Coronary artery (tissue), 2 donors: ENCODE results near the gene TMEM81.

Experiments used
- DNase-seq: peaks from one replicate; pipeline ENCODE4 v3.0.0-alpha.2; 2017; ENCODE audit warnings: low spot score
- H3K27ac ChIP-seq, 2 donors: fragments of 200-600 bp; sonication (generic); one replicate each; pipeline ENCODE4 v1.5.1; 2016 to 2019
- H3K4me3 ChIP-seq: fragments of 200-600 bp; sonication (generic); 2 replicates; pipeline ENCODE4 v1.5.1; 2016; ENCODE audit warnings: mild to moderate bottlenecking, moderate library complexity
- TF ChIP-seq, protein P1 (sequence below): fragments of 200-600 bp; sonication (generic); IDR thresholded peaks from one replicate; pipeline ENCODE4 v1.5.1; 2019; ENCODE audit warnings: antibody characterized with exemption

TMEM81 gene

DNA sequence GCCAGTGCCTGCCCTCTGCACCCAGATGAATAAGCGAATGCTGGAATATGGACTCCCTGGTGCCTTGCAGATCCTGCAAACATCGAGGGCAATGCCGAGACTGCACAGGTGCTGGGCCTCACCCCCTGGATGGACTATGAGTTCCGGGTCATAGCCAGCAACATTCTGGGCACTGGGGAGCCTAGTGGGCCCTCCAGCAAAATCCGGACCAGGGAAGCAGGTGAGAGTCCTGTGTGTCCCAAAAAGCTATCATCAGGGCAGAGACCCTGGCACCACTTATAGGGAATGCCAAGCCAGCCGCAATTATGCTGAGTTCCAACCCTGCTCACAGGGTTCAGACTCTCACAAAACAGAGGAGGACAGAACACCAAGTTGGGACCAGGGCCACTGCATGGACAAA, 17.2 kb downstream of the TMEM81 start:
- peak; percentile 53 for DNase-seq
- Histone ChIP-seq H3K27ac (no peak overlapping the region), H3K4me3 (no peak overlapping the region)
- TF ChIP-seq, protein P1, sequence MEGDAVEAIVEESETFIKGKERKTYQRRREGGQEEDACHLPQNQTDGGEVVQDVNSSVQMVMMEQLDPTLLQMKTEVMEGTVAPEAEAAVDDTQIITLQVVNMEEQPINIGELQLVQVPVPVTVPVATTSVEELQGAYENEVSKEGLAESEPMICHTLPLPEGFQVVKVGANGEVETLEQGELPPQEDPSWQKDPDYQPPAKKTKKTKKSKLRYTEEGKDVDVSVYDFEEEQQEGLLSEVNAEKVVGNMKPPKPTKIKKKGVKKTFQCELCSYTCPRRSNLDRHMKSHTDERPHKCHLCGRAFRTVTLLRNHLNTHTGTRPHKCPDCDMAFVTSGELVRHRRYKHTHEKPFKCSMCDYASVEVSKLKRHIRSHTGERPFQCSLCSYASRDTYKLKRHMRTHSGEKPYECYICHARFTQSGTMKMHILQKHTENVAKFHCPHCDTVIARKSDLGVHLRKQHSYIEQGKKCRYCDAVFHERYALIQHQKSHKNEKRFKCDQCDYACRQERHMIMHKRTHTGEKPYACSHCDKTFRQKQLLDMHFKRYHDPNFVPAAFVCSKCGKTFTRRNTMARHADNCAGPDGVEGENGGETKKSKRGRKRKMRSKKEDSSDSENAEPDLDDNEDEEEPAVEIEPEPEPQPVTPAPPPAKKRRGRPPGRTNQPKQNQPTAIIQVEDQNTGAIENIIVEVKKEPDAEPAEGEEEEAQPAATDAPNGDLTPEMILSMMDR = no peak

DNA sequence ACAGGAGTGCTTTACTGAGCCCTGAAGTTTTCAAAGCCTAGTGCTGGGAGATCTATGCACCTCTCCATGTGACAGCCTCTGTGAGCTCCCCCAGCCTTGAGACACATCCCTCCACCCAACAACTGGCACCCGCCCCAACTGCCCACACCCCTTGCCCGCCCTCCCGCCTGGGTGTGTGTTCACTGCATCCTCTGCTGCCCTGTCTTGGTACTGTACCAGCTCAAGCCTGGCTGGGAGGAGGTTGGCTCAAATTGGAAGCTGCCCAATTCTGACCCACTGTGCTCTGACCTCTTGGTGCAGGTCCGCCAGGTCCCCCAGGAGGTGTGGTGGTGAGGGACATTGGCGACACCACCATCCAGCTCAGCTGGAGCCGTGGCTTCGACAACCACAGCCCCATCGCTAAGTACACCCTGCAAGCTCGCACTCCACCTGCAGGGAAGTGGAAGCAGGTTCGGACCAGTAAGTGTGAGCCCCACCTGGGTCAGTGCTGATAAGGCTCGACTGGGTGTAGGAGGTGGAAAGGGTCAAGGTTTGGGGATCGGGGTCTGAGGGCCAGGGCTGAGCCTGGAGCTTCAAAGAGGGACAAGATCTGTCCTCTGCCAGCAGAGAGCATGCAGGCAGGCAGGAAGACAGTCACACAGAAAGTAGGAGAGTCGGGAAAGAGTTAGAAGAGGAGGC, 18.0 kb downstream of the TMEM81 start:
- H3K4me3 ChIP-seq = no peak overlapping the region

DNA sequence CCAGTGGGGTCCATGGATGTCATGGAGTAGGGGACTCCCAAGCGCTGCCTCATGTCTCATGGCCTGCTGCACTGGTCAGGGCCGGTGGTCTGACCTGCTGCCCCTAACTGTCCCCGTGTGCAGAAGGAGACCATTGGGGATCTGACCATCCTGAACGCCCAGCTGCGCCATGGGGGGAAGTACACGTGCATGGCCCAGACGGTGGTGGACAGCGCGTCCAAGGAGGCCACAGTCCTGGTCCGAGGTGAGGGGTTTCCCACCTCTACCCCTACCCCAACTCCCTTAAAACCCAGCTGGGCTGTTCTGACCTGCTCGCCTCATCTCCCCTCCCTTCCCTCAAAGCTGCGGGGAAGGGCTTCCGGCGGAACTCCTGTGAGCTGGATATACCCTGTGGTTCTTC, 18.6 kb downstream of the TMEM81 start:
- no peak overlapping the region for H3K4me3 ChIP-seq
- no peak overlapping the region for H3K27ac ChIP-seq
- TF ChIP-seq, protein P1 = no peak
- peak; percentile 64 for DNase-seq

More for the DNA sequence above, 18.0 kb downstream of the TMEM81 start:
- DNase-seq = peak; percentile 61
- TF ChIP-seq, protein P1 = no peak
- no peak overlapping the region for H3K27ac ChIP-seq

DNA sequence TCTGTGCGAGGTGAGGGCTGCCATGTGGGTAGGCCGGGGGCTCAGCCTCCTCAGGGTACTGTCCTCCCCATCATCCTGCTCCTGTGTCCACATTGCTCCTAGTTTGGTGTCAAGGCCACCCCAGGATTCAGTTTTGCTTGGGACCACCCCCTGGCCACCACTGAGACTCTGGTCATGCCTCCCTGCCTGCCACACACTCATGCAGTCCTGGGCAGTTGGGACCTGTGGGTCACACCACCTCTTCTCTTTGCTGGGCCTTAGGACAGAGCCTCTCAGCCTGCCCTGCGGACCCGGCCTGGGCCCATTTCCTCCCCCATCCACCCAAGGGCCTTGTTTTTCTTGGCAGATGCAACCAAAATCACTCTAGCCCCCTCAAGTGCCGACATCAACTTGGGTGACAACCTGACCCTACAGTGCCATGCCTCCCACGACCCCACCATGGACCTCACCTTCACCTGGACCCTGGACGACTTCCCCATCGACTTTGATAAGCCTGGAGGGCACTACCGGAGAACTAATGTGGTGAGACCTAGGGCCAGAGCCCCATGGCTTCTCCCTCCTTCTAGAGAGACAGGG, 19.4 kb downstream of the TMEM81 start:
- Histone ChIP-seq H3K4me3 (no peak overlapping the region), H3K27ac (no peak overlapping the region)
- TF ChIP-seq, protein P1 = no peak

DNA sequence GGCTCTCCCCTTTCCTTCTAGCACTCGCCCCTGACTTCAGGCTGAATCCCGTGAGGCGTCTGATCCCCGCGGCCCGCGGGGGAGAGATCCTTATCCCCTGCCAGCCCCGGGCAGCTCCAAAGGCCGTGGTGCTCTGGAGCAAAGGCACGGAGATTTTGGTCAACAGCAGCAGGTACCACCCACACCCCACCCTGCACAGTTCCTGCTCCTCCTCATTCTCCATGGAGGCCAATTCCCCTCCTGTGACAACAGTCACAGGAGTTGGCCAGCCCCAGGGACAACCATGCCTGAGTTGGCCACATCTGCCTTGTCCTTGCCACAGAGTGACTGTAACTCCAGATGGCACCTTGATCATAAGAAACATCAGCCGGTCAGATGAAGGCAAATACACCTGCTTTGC, 20.0 kb downstream of the TMEM81 start:
- no peak overlapping the region for H3K4me3 ChIP-seq
- no peak for DNase-seq
- TF ChIP-seq, protein P1 = no peak
- no peak overlapping the region for H3K27ac ChIP-seq

More for the DNA sequence above, 19.4 kb downstream of the TMEM81 start:
- peak; percentile 53 for DNase-seq

DNA sequence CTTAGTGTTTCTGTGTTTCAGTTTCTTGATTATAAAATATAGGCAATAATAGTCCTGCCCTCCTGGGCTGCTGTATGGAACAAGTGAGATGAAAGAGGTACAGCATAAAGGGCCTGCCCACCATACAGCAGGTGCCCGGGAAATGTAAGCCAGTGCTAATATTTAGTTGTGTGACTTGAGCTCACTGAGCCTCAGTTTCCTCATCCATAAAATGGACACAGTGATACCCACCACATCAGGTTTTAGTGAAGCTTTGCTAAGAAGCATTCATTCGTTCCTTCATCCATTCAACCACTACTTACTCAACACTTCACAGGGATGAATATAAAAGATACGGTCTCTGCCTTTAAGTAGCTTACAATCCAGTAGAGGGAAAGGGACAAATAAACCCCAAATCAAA, 21.4 kb downstream of the TMEM81 start:
- no peak for DNase-seq
- no peak overlapping the region for H3K27ac ChIP-seq
- TF ChIP-seq, protein P1 = no peak
- no peak overlapping the region for H3K4me3 ChIP-seq

DNA sequence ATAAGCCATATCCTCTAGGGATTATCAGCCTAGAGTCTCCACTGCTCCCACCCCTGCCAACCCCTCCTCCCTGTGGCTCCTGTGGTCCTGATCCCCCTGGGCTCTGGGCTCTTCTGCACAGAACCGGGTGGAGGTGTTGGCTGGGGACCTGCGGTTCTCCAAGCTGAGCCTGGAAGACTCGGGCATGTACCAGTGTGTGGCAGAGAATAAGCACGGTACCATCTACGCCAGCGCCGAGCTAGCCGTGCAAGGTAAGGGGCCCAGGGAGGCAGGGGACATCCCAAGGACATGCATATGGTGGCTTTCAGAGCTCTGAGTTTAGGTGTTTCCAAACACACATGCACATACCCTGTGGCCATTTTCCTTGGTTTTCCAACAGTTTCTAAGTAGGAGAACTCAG, 21.9 kb downstream of the TMEM81 start:
- Histone ChIP-seq H3K4me3 (no peak overlapping the region), H3K27ac (no peak overlapping the region)
- TF ChIP-seq, protein P1 = no peak
- no peak for DNase-seq
